HEK293 (cell line): Measurements from ENCODE around the gene PLAGL2.
A peak's percentile ranks its signal among the peaks of the same experiment; 100 is the strongest.

ENCODE experiments used
- GLI4 ChIP-seq: fragments of 450-650 bp; formaldehyde crosslinking; IDR thresholded peaks from 2 replicates; pipeline ENCODE4 v1.5.1; 2016; ENCODE audit warnings: missing biosample characterization, missing genetic modification characterization
- ZNF114 ChIP-seq: fragments of 450-650 bp; formaldehyde crosslinking; IDR thresholded peaks from 2 replicates; pipeline ENCODE4 v1.5.0; 2017; ENCODE audit warnings: missing biosample characterization, missing genetic modification characterization
- ZNF202 ChIP-seq: fragments of 450-650 bp; formaldehyde crosslinking; IDR thresholded peaks from 2 replicates; pipeline ENCODE4 v1.5.1; 2016; ENCODE audit warnings: missing biosample characterization, missing genetic modification characterization, borderline replicate concordance
- ZNF302 ChIP-seq: fragments of 450-650 bp; formaldehyde crosslinking; IDR thresholded peaks from 2 replicates; pipeline ENCODE4 v1.5.1; 2016; ENCODE audit warnings: missing biosample characterization, missing genetic modification characterization, low read depth
- ZNF501 ChIP-seq: fragments of 450-650 bp; formaldehyde crosslinking; IDR thresholded peaks from 2 replicates; pipeline ENCODE4 v1.5.1; 2016; ENCODE audit warnings: missing biosample characterization, missing genetic modification characterization
- ZNF530 ChIP-seq: fragments of 450-650 bp; formaldehyde crosslinking; IDR thresholded peaks from 2 replicates; pipeline ENCODE4 v1.5.1; 2016; ENCODE audit warnings: low read depth, missing biosample characterization, missing genetic modification characterization
- ZNF629 ChIP-seq: fragments of 450-650 bp; formaldehyde crosslinking; IDR thresholded peaks from 2 replicates; pipeline ENCODE4 v1.5.1; 2017; ENCODE audit warnings: missing biosample characterization, missing genetic modification characterization
- ZNF792 ChIP-seq: fragments of 450-650 bp; formaldehyde crosslinking; IDR thresholded peaks from 2 replicates; pipeline ENCODE4 v1.5.1; 2016; ENCODE audit warnings: missing biosample characterization, missing genetic modification characterization
- TF ChIP-seq, protein P1 (sequence below): fragments of 450-650 bp; formaldehyde crosslinking; IDR thresholded peaks from 2 replicates; pipeline ENCODE4 v1.5.1; 2016; ENCODE audit warnings: missing biosample characterization, missing genetic modification characterization
- TF ChIP-seq, protein P2 (sequence below): fragments of 450-650 bp; formaldehyde crosslinking; IDR thresholded peaks from 2 replicates; pipeline ENCODE4 v1.5.1; 2016; ENCODE audit warnings: missing biosample characterization, missing genetic modification characterization
- TF ChIP-seq, protein P3 (sequence below): fragments of 450-650 bp; formaldehyde crosslinking; IDR thresholded peaks from 2 replicates; pipeline ENCODE4 v1.5.1; 2016; ENCODE audit warnings: missing biosample characterization, missing genetic modification characterization
- TF ChIP-seq, protein P4 (sequence below): fragments of 450-650 bp; formaldehyde crosslinking; IDR thresholded peaks from 2 replicates; pipeline ENCODE4 v1.5.1; 2016; ENCODE audit warnings: missing biosample characterization, missing genetic modification characterization, borderline replicate concordance

DNA sequence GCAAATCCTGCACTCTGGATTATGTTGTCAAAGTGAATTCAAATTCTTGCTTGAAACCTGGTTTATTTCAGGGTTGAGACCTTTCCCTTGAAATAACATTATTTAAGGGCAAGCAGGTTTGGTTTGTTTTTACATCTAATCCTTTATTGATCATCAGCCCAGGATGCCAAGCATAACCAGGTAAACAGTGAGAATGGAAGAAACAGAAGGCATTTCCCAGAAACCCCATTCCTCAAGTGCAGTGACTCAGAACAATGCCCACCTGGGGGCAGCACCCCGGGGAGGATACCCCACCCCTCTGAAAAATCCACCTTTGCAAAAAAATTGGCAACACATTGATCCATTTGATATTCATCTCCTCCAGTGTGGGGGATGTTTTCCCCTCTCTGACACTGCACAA lies 32.7 kb upstream of the PLAGL2 start:
- TF ChIP-seq, protein P1, sequence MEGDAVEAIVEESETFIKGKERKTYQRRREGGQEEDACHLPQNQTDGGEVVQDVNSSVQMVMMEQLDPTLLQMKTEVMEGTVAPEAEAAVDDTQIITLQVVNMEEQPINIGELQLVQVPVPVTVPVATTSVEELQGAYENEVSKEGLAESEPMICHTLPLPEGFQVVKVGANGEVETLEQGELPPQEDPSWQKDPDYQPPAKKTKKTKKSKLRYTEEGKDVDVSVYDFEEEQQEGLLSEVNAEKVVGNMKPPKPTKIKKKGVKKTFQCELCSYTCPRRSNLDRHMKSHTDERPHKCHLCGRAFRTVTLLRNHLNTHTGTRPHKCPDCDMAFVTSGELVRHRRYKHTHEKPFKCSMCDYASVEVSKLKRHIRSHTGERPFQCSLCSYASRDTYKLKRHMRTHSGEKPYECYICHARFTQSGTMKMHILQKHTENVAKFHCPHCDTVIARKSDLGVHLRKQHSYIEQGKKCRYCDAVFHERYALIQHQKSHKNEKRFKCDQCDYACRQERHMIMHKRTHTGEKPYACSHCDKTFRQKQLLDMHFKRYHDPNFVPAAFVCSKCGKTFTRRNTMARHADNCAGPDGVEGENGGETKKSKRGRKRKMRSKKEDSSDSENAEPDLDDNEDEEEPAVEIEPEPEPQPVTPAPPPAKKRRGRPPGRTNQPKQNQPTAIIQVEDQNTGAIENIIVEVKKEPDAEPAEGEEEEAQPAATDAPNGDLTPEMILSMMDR: peak; percentile 22; the same call in 1 of the 2 replicates
- no peak for TF ChIP-seq ZNF302
- TF ChIP-seq ZNF792 (tag by site-specific recombination): no peak
- TF ChIP-seq, protein P2, sequence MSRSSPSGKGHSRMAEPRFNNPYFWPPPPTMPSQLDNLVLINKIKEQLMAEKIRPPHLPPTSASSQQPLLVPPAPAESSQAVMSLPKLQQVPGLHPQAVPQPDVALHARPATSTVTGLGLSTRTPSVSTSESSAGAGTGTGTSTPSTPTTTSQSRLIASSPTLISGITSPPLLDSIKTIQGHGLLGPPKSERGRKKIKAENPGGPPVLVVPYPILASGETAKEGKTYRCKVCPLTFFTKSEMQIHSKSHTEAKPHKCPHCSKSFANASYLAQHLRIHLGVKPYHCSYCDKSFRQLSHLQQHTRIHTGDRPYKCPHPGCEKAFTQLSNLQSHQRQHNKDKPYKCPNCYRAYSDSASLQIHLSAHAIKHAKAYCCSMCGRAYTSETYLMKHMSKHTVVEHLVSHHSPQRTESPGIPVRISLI (tag by site-specific recombination): no peak
- TF ChIP-seq ZNF202 (tag by site-specific recombination): no peak
- TF ChIP-seq ZNF114 (tag by site-specific recombination): no peak
- TF ChIP-seq, protein P3, sequence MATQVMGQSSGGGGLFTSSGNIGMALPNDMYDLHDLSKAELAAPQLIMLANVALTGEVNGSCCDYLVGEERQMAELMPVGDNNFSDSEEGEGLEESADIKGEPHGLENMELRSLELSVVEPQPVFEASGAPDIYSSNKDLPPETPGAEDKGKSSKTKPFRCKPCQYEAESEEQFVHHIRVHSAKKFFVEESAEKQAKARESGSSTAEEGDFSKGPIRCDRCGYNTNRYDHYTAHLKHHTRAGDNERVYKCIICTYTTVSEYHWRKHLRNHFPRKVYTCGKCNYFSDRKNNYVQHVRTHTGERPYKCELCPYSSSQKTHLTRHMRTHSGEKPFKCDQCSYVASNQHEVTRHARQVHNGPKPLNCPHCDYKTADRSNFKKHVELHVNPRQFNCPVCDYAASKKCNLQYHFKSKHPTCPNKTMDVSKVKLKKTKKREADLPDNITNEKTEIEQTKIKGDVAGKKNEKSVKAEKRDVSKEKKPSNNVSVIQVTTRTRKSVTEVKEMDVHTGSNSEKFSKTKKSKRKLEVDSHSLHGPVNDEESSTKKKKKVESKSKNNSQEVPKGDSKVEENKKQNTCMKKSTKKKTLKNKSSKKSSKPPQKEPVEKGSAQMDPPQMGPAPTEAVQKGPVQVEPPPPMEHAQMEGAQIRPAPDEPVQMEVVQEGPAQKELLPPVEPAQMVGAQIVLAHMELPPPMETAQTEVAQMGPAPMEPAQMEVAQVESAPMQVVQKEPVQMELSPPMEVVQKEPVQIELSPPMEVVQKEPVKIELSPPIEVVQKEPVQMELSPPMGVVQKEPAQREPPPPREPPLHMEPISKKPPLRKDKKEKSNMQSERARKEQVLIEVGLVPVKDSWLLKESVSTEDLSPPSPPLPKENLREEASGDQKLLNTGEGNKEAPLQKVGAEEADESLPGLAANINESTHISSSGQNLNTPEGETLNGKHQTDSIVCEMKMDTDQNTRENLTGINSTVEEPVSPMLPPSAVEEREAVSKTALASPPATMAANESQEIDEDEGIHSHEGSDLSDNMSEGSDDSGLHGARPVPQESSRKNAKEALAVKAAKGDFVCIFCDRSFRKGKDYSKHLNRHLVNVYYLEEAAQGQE (tag by site-specific recombination): no peak
- no peak for TF ChIP-seq ZNF629 (tag by site-specific recombination)
- no peak for TF ChIP-seq ZNF501 (tag by site-specific recombination)
- no peak for TF ChIP-seq ZNF530 (tag by site-specific recombination)
- TF ChIP-seq, protein P4, sequence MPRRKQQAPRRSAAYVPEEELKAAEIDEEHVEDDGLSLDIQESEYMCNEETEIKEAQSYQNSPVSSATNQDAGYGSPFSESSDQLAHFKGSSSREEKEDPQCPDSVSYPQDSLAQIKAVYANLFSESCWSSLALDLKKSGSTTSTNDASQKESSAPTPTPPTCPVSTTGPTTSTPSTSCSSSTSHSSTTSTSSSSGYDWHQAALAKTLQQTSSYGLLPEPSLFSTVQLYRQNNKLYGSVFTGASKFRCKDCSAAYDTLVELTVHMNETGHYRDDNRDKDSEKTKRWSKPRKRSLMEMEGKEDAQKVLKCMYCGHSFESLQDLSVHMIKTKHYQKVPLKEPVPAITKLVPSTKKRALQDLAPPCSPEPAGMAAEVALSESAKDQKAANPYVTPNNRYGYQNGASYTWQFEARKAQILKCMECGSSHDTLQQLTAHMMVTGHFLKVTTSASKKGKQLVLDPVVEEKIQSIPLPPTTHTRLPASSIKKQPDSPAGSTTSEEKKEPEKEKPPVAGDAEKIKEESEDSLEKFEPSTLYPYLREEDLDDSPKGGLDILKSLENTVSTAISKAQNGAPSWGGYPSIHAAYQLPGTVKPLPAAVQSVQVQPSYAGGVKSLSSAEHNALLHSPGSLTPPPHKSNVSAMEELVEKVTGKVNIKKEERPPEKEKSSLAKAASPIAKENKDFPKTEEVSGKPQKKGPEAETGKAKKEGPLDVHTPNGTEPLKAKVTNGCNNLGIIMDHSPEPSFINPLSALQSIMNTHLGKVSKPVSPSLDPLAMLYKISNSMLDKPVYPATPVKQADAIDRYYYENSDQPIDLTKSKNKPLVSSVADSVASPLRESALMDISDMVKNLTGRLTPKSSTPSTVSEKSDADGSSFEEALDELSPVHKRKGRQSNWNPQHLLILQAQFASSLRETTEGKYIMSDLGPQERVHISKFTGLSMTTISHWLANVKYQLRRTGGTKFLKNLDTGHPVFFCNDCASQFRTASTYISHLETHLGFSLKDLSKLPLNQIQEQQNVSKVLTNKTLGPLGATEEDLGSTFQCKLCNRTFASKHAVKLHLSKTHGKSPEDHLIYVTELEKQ (tag by site-specific recombination): no peak
- no peak for TF ChIP-seq GLI4 (tag by site-specific recombination)
